H9 (cell line): Measurements from ENCODE around the gene LCE6A. TPM values are rescaled to one million over a fixed set of nuclear protein-coding genes. Genes with fewer than 3 reads are reported as not detected.

Experiments used
- DNase-seq: peaks from one replicate; pipeline ENCODE4 v3.0.0-alpha.2; 2017
- H2AFZ ChIP-seq: one replicate; pipeline ENCODE4 v1.6.1; 2013; ENCODE audit warnings: mild to moderate bottlenecking, low read length, control low read depth, moderate library complexity
- H2AK5ac ChIP-seq: 2 replicates; pipeline ENCODE4 v1.6.1; 2013; ENCODE audit warnings: low read length, control low read depth, mixed read lengths; ENCODE audit not compliant: insufficient read length
- H2BK120ac ChIP-seq: one replicate; pipeline ENCODE4 v1.6.1; 2013; ENCODE audit warnings: low read depth, mild to moderate bottlenecking, low read length, control low read depth, inconsistent platforms; ENCODE audit not compliant: poor library complexity, severe bottlenecking
- H2BK12ac ChIP-seq: 2 replicates; pipeline ENCODE4 v1.6.1; 2013; ENCODE audit warnings: low read length, control low read depth, mixed read lengths, low read depth; ENCODE audit not compliant: insufficient read length
- H2BK15ac ChIP-seq: 2 replicates; pipeline ENCODE4 v1.6.1; 2013; ENCODE audit warnings: low read depth, low read length, control low read depth
- H2BK20ac ChIP-seq: one replicate; pipeline ENCODE4 v1.6.1; 2013; ENCODE audit warnings: low read depth, mild to moderate bottlenecking, low read length, control low read depth, inconsistent platforms; ENCODE audit not compliant: poor library complexity, severe bottlenecking
- H2BK5ac ChIP-seq: 2 replicates; pipeline ENCODE4 v1.6.1; 2013; ENCODE audit warnings: low read length, control low read depth, mixed read lengths; ENCODE audit not compliant: insufficient read length
- H3K14ac ChIP-seq: 2 replicates; pipeline ENCODE4 v1.6.1; 2013; ENCODE audit warnings: low read length, control low read depth; ENCODE audit not compliant: insufficient read depth
- H3K18ac ChIP-seq: 2 replicates; pipeline ENCODE4 v1.6.1; 2013; ENCODE audit warnings: low read depth, mild to moderate bottlenecking, mixed read lengths, low read length, control low read depth; ENCODE audit not compliant: insufficient read length
- H3K23ac ChIP-seq: 2 replicates; pipeline ENCODE4 v1.6.1; 2013; ENCODE audit warnings: low read length, control low read depth, mixed read lengths, low read depth; ENCODE audit not compliant: insufficient read length
- H3K23me2 ChIP-seq: 2 replicates; pipeline ENCODE4 v1.6.1; 2013; ENCODE audit warnings: low read depth, mild to moderate bottlenecking, mixed read lengths, low read length, control low read depth; ENCODE audit not compliant: insufficient read length, poor library complexity, severe bottlenecking
- H3K27ac ChIP-seq: 2 replicates; pipeline ENCODE4 v1.5.1; 2013; ENCODE audit warnings: low read length, control low read depth, mixed read lengths, low read depth; ENCODE audit not compliant: insufficient read length
- H3K27me3 ChIP-seq: 2 replicates; pipeline ENCODE4 v1.6.1; 2013; ENCODE audit warnings: low read length, control low read depth, inconsistent platforms; ENCODE audit not compliant: insufficient read depth
- H3K4ac ChIP-seq: 2 replicates; pipeline ENCODE4 v1.6.1; 2013; ENCODE audit warnings: low read depth, mild to moderate bottlenecking, control low read depth, inconsistent platforms, low read length, moderate library complexity
- H3K4me1 ChIP-seq: 2 replicates; pipeline ENCODE4 v1.6.1; 2013; ENCODE audit warnings: low read length, control low read depth, inconsistent platforms; ENCODE audit not compliant: insufficient read depth
- H3K4me2 ChIP-seq: 2 replicates; pipeline ENCODE4 v1.6.1; 2013; ENCODE audit warnings: low read length, control low read depth, mixed read lengths; ENCODE audit not compliant: insufficient read length, insufficient read depth
- H3K56ac ChIP-seq: 2 replicates; pipeline ENCODE4 v1.6.1; 2013; ENCODE audit warnings: low read depth, mild to moderate bottlenecking, mixed read lengths, low read length, control low read depth; ENCODE audit not compliant: insufficient read length
- H3K79me1 ChIP-seq: 2 replicates; pipeline ENCODE4 v1.6.1; 2013; ENCODE audit warnings: low read depth, mild to moderate bottlenecking, moderate library complexity, low read length, control low read depth, inconsistent platforms; ENCODE audit not compliant: insufficient read depth, poor library complexity, severe bottlenecking
- H3K79me2 ChIP-seq: 2 replicates; pipeline ENCODE4 v1.6.1; 2013; ENCODE audit warnings: low read length, control low read depth, inconsistent platforms; ENCODE audit not compliant: insufficient read depth
- H3K9ac ChIP-seq: 2 replicates; pipeline ENCODE4 v1.6.1; 2013; ENCODE audit warnings: low read length, control low read depth, mixed read lengths; ENCODE audit not compliant: insufficient read length; ENCODE audit errors: extremely low read depth
- H3K9me3 ChIP-seq: one replicate; pipeline ENCODE4 v1.6.1; 2013; ENCODE audit warnings: low read depth, low read length, inconsistent platforms; ENCODE audit not compliant: control insufficient read depth
- H3T11ph ChIP-seq: one replicate; pipeline ENCODE4 v1.6.1; 2013; ENCODE audit warnings: mild to moderate bottlenecking, low read length, control low read depth, inconsistent platforms
- H4K20me1 ChIP-seq: one replicate; pipeline ENCODE4 v1.6.1; 2013; ENCODE audit not compliant: control insufficient read depth, insufficient read length, insufficient read depth
- H4K5ac ChIP-seq: 2 replicates; pipeline ENCODE4 v1.6.1; 2013; ENCODE audit warnings: low read depth, mild to moderate bottlenecking, mixed read lengths, low read length, control low read depth; ENCODE audit not compliant: insufficient read length
- H4K8ac ChIP-seq: replicated peaks from 2 replicates; pipeline ENCODE4 v1.6.1; 2013; ENCODE audit warnings: low read length, control low read depth, mixed read lengths, low read depth; ENCODE audit not compliant: insufficient read length
- H4K91ac ChIP-seq: 2 replicates; pipeline ENCODE4 v1.6.1; 2013; ENCODE audit warnings: low read depth, mild to moderate bottlenecking, moderate library complexity, mixed read lengths, low read length, control low read depth; ENCODE audit not compliant: insufficient read length
- H3K27ac Mint-ChIP-seq, 3 experiments: 2 replicates in 2 of 3; 3 replicates in 1 of 3; pipeline ENCODE4 v1.8.0; 2020 to 2021; ENCODE audit warnings: mixed read lengths in 3 of 3, mild to moderate bottlenecking in 1 of 3, moderate library complexity in 1 of 3
- H3K27me3 Mint-ChIP-seq: 2 replicates; pipeline ENCODE4 v1.8.0; 2021; ENCODE audit warnings: low read depth, mild to moderate bottlenecking, moderate library complexity, mixed read lengths
- H3K36me3 Mint-ChIP-seq, 3 experiments: 2 replicates in 2 of 3; 3 replicates in 1 of 3; pipeline ENCODE4 v1.8.0; 2020 to 2021; ENCODE audit warnings: low read depth in 3 of 3, mixed read lengths in 3 of 3; ENCODE audit not compliant: insufficient read depth in 1 of 3
- H3K4me1 Mint-ChIP-seq, 2 experiments: 2 replicates each; pipeline ENCODE4 v1.8.0; 2020; ENCODE audit warnings: mixed read lengths in 2 of 2
- H3K4me3 Mint-ChIP-seq, 2 experiments: 2 replicates in 1 of 2; 3 replicates in 1 of 2; pipeline ENCODE4 v1.8.0; 2020 to 2021; ENCODE audit warnings: mild to moderate bottlenecking in 2 of 2, mixed read lengths in 2 of 2, moderate library complexity in 1 of 2
- H3K9me3 Mint-ChIP-seq, 2 experiments: 2 replicates in 1 of 2; 3 replicates in 1 of 2; pipeline ENCODE4 v1.8.0; 2020; ENCODE audit warnings: mild to moderate bottlenecking in 2 of 2, mixed read lengths in 2 of 2, moderate library complexity in 1 of 2
- CTCF ChIP-seq: fragments of 200-600 bp; sonication (generic); conservative IDR thresholded peaks from 3 replicates; pipeline ENCODE4 v1.8.0; 2021; ENCODE audit warnings: antibody characterized with exemption, mild to moderate bottlenecking
- total RNA-seq: library from RNA; stranded (reverse); gene quantifications from 2 replicates; pipeline ENCODE4 v1.2.1, GENCODE V29; 2021

LCE6A gene
- total RNA-seq, 1 experiment from 2014 or later = not detected

GRCh38 chr1:152873495-152873894, 30.8 kb downstream of the LCE6A start:
- Histone ChIP-seq H2BK5ac (no peak overlapping the region), H2BK15ac (no peak overlapping the region), H3K4me1 (no peaks in the 10 kb centered on the region), H3K56ac (no peak overlapping the region), H3K4ac (no peak overlapping the region), H4K20me1 (no peaks in the 10 kb centered on the region), H3T11ph (no peak overlapping the region), H4K91ac (no peak overlapping the region), H3K14ac (no peak overlapping the region), H2AK5ac (no peak overlapping the region), H3K18ac (no peak overlapping the region), H2BK20ac (no peak overlapping the region), H2AFZ (no peak overlapping the region), H3K4me2 (no peak overlapping the region), H4K8ac (no peak overlapping the region), H2BK12ac (no peak overlapping the region), H3K23me2 (no peaks in the 10 kb centered on the region), H3K27ac (no peak overlapping the region), H2BK120ac (no peak overlapping the region), H3K79me1 (no peaks in the 10 kb centered on the region), H3K9ac (no peak overlapping the region), H3K9me3 (no peaks in the 10 kb centered on the region), H3K79me2 (no peaks in the 10 kb centered on the region), H4K5ac (no peak overlapping the region), H3K27me3 (no peaks in the 10 kb centered on the region), H3K23ac (no peak overlapping the region)
- peaks cover 0 to 4% (median 2%) of the 10 kb centered on the region in 3 experiments; a peak in 4 of 7 replicates for H3K36me3 Mint-ChIP-seq
- no peak for TF ChIP-seq CTCF
- no peak for DNase-seq
- H3K27ac Mint-ChIP-seq = no peak overlapping the region
- peaks cover 24 to 28% of the 10 kb centered on the region in 2 experiments for H3K9me3 Mint-ChIP-seq
- H3K27me3 Mint-ChIP-seq = no peaks in the 10 kb centered on the region; the same call in none of the 2 replicates
- no peak overlapping the region for H3K4me3 Mint-ChIP-seq
- H3K4me1 Mint-ChIP-seq = no peaks in the 10 kb centered on the region
